ENCODE results near the gene SECISBP2. TPM values are rescaled to one million over a fixed set of nuclear protein-coding genes. Genes with fewer than 3 reads are reported as not detected.

The SECISBP2 gene
- total and polyA plus RNA-seq, 2 donors from 2014 or later = 27.0 to 59.8 TPM

- no peak overlapping the region for H3K27ac ChIP-seq (ENCODE audit: low read depth in 2 of 2, low read length in 2 of 2)
- H3K36me3 ChIP-seq (ENCODE audit: control insufficient read depth in 2 of 3, insufficient read depth in 3 of 3, low read length in 3 of 3) = peaks cover 0 to 28% (median 9%) of the 10 kb centered on the region in 3 donors
- H3K9me3 ChIP-seq (ENCODE audit: control insufficient read depth in 2 of 3, insufficient read depth in 1 of 3, low read length in 3 of 3) = no peaks in the 10 kb centered on the region
- DNase-seq (no peak), FAIRE-seq (no peak)
- no peak overlapping the region for H3K4me3 ChIP-seq (ENCODE audit: low read length in 3 of 3)
- no peak for TF ChIP-seq CTCF (IDR thresholded peaks at IDR 0.05; ENCODE audit: borderline replicate concordance, extremely low read depth, insufficient read depth)
- H3K9ac ChIP-seq (ENCODE audit: low read length in 3 of 3) = no peak overlapping the region
- intact Hi-C loops (cut with DNase I) = no loop called here
- peaks cover 0 to 25% (median 19%) of the 10 kb centered on the region in 3 donors for H3K4me1 ChIP-seq (ENCODE audit: control insufficient read depth in 2 of 3, insufficient read depth in 2 of 3, low read depth in 1 of 3, low read length in 3 of 3)
- H3K27me3 ChIP-seq (ENCODE audit: control insufficient read depth, insufficient read depth, low read length) = no peaks in the 10 kb centered on the region
These were observed 66.5 kb downstream of the SECISBP2 start for GRCh38 chr9:89384783-89385182.

GRCh38 chr9:89386206-89386605, 67.9 kb downstream of the SECISBP2 start:
- FAIRE-seq = no peak
- DNase-seq = no peak
- Histone ChIP-seq H3K9me3 (ENCODE audit: control insufficient read depth in 2 of 3, insufficient read depth in 1 of 3, low read length in 3 of 3) (no peaks in the 10 kb centered on the region), H3K4me3 (ENCODE audit: low read length in 3 of 3) (no peak overlapping the region), H3K36me3 (ENCODE audit: control insufficient read depth in 2 of 3, insufficient read depth in 3 of 3, low read length in 3 of 3) (peaks cover 0 to 36% (median 11%) of the 10 kb centered on the region in 3 donors), H3K27me3 (ENCODE audit: control insufficient read depth, insufficient read depth, low read length) (no peaks in the 10 kb centered on the region), H3K27ac (ENCODE audit: low read depth in 2 of 2, low read length in 2 of 2) (no peak overlapping the region), H3K4me1 (ENCODE audit: control insufficient read depth in 2 of 3, insufficient read depth in 2 of 3, low read depth in 1 of 3, low read length in 3 of 3) (peaks cover 0 to 30% (median 29%) of the 10 kb centered on the region in 3 donors), H3K9ac (ENCODE audit: low read length in 3 of 3) (no peak overlapping the region)
- no peak for TF ChIP-seq CTCF (IDR thresholded peaks at IDR 0.05; ENCODE audit: borderline replicate concordance, extremely low read depth, insufficient read depth)
- intact Hi-C loops (cut with DNase I) = no loop called here

- Histone ChIP-seq H3K9me3 (ENCODE audit: control insufficient read depth in 2 of 3, insufficient read depth in 1 of 3, low read length in 3 of 3) (no peaks in the 10 kb centered on the region), H3K27me3 (ENCODE audit: control insufficient read depth, insufficient read depth, low read length) (no peaks in the 10 kb centered on the region), H3K36me3 (ENCODE audit: control insufficient read depth in 2 of 3, insufficient read depth in 3 of 3, low read length in 3 of 3) (peaks cover 0 to 40% (median 12%) of the 10 kb centered on the region in 3 donors), H3K9ac (ENCODE audit: low read length in 3 of 3) (no peak overlapping the region), H3K4me3 (ENCODE audit: low read length in 3 of 3) (no peak overlapping the region), H3K27ac (ENCODE audit: low read depth in 2 of 2, low read length in 2 of 2) (no peak overlapping the region), H3K4me1 (ENCODE audit: control insufficient read depth in 2 of 3, insufficient read depth in 2 of 3, low read depth in 1 of 3, low read length in 3 of 3) (peaks cover 0 to 29% (median 29%) of the 10 kb centered on the region in 3 donors)
- FAIRE-seq (no peak), DNase-seq (no peak)
- intact Hi-C loops (cut with DNase I) = no loop called here
- TF ChIP-seq CTCF (IDR thresholded peaks at IDR 0.05; ENCODE audit: borderline replicate concordance, extremely low read depth, insufficient read depth) = no peak
These were observed 68.5 kb downstream of the SECISBP2 start for GRCh38 chr9:89386797-89387196.
